Vagina (tissue), 2 donors: ENCODE data around the gene PLXDC1.

ENCODE experiments used
- CTCF ChIP-seq, 3 experiments: fragments of 450-650 bp in 2 of 3; fragments of 200-600 bp in 1 of 3; sonication (generic) in 1 of 3; IDR thresholded peaks; one replicate each; pipeline ENCODE4 v1.5.1; 2017 to 2019; ENCODE audit warnings: antibody characterized with exemption in 3 of 3, mild to moderate bottlenecking in 2 of 3, moderate library complexity in 2 of 3
- POLR2A ChIP-seq, 2 donors: fragments of 450-650 bp; IDR thresholded peaks; one replicate each; pipeline ENCODE4 v1.6.1; 2017; ENCODE audit warnings: antibody characterized with exemption in 2 of 2, mild to moderate bottlenecking in 2 of 2, moderate library complexity in 2 of 2
- POLR2AphosphoS5 ChIP-seq, 2 donors: sonication (generic); formaldehyde crosslinking; IDR thresholded peaks; one replicate each; pipeline ENCODE4 v1.9.0; 2017; ENCODE audit warnings: antibody characterized with exemption in 2 of 2, mild to moderate bottlenecking in 2 of 2, low read depth in 1 of 2; ENCODE audit not compliant: insufficient read depth in 1 of 2

GRCh38 chr17:39200957-39201510 is 49.6 kb upstream of the PLXDC1 start:
- TF ChIP-seq POLR2AphosphoS5 (IDR thresholded peaks at IDR 0.05; ENCODE audit: insufficient read depth in 1 of 2, low read depth in 1 of 2), result no peak
- TF ChIP-seq CTCF (IDR thresholded peaks at IDR 0.05), result no peak
- TF ChIP-seq POLR2A (IDR thresholded peaks at IDR 0.05), result no peak
